ENCODE results near the gene FUOM.
A peak's percentile ranks its signal among the peaks of the same experiment; 100 is the strongest.
"Not testable (repeated sequence)": the region's sequence is repeated elsewhere in the genome, so short reads cannot be mapped to it uniquely, and the experiment has no call there.

The FUOM gene

DNA sequence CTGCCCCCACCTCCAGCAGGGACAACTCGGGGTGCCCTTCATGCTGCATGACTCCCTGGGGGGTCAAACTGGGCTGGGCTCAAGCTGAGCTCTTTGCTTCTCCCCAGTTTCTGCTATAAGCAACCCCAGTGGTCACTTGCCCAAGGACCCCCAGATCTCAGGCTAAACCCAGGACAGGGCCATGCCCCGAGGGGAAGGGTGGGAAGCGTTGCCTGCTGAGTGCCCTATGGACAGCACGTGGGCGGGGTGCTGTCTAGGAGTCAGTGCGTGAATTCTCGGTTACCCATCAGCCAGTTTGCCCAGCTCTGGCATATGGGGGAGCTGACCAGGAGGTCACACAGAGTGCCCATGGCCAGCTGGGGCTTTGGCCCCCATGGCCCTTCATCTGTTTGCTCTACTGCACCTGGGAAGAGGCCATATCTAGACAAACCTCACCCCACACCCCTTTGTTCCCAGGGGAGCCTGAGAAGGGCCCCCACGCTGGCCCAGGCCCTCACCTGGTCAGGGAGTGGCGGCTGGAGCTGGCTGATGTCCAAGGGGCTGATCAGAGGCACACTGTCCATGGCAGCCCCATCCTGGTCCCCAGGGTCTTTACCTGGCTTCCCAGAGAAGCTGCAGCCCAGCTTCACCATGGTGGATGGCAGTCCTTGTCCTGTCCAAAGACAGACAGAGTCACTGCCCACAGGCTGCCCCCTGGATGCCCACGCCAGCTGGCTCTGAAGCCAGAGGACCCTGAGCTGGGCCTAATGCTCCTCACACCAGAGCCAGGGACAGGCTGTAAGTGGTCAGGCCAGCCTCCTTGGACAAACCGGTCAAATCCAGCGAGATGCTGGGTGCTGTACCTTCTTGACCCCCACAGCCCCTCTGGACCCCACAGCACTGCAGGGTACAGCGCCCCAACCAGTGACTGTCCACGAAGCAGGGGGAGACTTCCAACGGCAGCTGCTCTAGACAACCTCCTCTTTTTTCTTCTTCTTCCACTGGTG lies 29.2 kb downstream of the FUOM start:
- DNase-seq (ENCODE audit: low spot score): no peak

DNA sequence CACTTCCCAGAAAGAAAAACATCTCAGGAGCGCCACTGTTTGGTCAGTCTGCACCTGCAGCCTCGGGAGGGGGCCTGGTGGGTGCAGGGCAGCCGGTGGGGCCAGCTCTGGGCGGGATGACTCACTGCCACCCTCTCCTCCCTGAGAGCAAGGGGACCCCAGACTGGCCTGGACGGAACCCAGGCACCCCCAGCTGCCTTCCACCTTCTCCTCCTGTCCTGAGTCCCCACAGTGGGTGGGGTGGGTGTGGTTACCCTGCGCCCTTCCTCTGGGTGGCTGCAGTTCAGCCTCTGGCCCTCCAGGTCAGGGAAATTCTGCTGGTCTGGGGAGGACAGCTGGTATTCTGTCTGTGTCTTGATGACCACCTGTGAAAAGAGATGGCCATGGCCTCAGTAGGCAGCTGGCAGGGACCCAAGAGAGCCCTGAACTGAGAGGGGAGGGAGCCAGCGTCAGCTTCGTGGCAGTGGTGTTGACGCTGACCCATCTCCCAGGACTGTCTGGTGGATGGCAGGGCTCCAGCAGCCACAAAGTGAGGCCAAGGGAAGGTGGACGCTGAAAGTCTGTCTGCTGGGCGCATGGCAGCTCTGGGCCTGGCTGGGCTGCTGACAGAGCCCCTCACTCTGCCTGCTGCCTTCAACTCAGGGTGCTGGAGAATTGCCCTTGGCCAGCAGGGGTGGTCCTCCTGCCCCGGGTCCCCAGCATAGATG lies 30.0 kb downstream of the FUOM start:
- DNase-seq (ENCODE audit: low spot score): no peak

DNA sequence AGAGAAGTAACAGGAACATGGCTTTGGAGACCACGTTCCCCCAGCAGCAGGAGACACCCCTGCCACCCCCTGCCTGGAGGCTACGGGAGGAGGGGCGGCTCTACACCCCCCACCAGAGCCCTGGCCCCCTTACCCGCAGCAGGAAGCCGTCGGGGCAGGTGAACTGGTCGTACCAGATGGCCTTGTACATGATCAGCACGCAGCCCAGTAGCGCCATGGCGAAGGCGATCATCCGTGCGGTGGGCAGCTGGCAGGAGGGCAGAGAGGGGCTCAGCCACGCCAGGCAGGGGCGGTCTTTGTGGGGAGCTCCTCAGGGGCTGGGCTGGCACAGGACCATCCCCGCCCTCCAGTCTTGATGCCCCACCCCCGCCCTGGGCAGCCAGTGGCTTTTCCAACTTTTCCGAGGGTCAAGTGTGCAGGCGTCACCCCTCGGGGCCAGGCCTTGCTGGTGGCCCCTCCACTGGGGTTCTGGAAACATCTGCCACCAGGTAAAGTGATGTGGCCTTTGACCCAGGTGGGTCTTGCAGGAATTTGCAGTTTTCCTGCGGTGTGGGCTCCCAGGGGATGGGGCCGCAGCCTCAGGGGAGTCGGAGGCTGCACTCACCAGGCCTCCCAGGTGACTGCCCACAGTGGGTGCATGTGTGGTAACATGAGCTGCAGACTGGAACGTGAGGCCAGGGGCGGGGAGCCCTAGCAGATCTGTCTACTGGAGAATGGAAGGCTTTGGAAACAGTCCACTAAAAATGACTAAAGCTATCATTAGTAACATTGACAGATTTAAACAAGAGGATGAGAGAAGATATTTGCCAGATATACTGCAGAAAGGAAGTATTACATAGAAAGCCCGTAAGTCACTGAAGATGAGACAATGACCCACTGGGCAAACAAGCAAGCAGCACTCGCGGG lies 30.8 kb downstream of the FUOM start:
- no peak for DNase-seq (ENCODE audit: low spot score)

DNA sequence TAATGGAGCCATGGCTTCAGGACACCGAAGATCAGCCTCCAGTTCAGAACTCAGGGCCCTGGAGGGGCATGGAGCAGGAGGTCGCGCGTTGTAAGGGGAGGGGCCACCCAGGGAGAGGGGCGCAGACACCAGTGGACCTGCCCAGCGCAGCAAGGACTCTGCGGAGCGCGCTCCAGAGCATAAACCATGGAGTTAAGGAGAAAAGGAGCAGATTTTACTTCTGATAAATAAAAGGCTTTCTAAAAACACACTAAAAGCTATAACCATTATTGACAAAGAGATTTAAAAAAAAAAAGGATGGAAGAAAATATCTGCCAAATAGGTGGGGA lies 31.6 kb downstream of the FUOM start:
- DNase-seq (ENCODE audit: low spot score): no peak

DNA sequence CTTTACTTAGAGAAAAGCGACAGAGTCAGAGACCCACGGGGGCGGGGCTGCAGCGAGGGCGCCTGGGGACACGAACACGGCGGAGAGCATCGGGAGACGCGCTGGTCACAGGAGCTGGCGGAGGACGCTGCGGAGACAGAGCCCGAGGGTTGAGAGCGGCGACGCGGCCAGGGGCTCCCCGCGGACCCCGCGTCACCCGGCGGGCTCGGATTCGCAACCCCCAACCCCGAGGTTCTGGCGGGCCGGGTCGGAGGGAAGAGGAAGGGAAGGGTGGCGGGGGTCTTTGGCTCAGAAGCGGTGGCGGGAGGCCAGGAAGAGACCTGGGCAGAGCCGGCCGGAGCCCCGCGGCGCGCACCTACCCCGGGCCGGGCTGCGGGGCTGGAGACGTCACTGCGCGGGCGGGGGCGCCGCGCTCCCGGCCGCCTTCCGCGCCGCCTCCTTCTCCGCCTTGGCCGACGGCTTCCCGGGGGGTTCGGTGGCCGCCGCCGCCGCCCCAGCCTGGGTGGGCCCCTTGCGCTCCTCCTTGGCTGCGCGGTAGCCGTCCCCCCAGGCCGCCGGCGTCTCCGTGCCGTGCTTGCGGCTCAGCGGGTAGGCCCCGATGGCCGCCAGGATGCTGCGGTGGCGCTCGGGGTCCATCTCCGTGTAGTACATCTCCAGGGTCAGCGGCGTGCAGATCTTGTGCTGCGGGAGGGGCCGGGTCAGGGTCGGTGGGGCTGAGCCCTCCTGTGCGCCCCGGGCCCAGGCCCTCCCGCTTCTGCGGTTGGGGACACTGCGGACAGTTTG lies 32.2 kb downstream of the FUOM start:
- DNase-seq (ENCODE audit: low spot score): peak; percentile 43

DNA sequence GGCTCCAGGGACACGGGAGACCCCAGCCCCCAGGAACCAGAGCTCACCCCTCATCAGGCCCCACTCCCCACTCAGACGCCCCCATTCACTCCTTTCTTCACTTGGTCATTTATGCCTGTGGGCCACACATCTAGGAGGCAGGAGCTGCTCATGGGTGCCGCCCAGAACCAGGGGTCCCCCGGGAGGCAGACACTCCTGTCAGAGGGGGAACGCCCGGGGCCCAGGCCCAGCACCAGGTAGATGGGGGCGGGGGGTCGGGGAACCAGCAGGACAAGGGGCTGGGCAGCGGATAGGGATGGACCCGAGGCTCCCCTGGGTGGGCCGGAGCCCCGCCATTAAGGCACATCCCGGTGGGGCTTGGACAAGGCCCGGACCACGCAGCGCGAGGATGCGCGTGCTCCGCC lies 33.0 kb downstream of the FUOM start:
- no peak for DNase-seq (ENCODE audit: low spot score)

DNA sequence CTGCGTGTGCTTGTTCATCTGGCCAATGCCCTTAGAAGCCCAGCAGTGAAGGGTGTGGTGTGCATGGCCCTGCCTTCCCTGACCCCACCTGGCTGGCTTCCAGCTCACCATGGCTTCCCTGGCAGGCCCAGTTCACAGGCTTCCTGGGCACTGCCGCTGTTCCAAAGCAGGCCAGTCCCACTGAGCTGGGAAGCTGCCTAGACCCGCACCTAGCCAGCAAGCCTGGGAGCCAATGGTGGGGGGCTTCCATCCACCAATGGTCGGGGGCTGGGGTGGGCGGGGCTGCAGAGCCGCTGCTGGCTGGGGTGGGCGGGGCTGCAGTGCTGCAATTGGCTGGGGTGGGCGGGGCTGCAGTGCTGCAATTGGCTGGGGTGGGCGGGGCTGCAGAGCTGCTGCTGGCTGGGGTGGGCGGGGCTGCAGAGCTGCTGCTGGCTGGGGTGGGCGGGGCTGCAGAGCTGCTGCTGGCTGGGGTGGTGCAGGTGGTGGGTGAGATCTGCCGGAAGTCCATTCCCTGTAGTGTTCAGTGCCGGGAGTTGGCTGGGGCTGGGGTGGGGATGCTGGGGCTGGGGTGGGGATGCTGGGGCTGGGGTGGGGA lies 33.5 kb downstream of the FUOM start:
- DNase-seq (ENCODE audit: low spot score): peak; percentile 79

DNA sequence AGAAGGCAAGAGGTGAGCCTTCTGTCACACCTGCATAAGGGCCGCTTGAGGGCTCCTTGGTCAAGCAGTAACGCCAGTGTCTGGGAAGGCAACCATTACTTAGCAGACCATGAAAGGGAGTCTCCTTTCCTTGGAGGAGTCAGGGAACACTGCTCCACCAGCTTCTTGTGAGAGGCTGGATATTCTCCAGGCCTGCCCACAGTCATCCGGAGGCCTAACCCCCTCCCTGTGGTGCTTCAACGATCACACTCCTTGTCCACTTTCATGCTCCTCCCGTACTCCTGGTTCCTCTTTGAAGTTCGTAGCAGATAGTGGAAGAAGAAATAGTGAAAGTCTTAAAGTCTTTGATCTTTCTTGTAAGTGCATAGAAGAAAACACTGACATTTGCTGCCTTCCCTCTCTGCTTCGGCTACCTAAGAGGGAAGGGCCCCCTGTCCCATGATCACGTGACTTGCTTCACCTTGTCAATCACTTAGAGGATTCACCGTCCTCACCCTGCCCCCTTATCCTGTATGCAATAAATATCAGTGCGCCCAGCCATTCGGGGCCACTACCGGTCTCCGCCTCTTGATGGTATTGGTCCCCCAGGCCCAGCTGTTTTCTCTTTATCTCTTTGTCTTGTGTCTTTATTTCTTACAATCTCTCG lies 35.6 kb downstream of the FUOM start:
- DNase-seq (ENCODE audit: low spot score): not testable (repeated sequence)

DNA sequence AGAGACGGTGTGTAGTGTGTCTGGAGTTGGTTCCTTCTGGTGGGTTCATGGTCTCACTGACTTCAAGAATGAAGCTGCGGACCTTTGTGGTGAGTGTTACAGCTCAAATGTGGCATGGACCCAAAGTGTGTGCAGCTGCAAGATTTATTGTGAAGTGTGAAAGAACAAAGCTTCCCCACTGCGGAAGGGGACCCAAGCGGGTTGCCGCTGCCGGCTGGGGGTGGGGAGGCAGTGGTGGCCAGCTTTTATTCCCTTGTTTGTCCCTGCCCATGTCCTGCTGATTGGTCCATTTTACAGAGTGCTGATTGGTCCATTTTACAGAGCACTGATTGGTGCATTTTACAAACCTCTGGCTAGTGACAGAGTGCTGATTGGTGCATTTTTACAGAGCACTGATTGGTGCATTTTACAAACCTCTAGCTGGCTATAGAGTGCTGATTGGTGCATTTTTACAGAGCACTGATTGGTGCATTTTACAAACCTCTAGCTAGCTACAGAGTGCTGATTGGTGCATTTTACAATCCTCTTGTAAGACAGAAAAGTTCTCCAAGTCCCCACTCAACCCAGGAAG lies 36.9 kb downstream of the FUOM start:
- DNase-seq (ENCODE audit: low spot score): not testable (repeated sequence)

DNA sequence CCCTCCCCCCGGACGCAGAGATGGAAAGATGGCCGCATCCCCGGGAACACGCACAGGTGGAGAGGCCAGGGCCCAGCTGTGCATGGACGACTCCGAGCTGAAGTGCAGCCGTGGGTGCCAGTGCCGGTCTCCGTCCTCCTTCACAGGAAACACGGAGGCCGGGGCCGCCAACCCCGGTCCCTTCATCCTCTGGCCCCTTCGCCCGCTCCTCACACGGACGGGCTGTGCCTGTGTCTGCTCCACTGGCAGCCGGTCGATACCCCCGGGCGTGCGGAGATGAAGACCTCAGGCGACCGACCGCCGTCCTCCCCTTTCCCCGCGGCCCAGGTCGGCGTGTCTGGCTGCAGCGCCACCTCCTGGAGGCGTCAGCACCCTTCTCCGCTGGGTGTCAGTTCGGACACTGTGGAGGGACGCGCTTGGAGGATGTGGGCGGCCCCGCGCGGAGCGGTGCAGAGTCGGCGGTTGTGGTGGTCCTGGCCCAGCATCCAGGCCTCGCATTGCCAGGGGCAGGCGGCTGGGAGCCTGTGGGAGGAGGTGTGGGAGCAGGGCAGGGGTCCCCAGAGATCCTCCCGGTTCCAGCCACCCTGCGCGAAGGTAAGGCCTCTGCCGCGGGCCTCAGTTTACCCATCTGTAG lies 39.2 kb downstream of the FUOM start:
- peak; percentile 83 for DNase-seq (ENCODE audit: low spot score)

DNA sequence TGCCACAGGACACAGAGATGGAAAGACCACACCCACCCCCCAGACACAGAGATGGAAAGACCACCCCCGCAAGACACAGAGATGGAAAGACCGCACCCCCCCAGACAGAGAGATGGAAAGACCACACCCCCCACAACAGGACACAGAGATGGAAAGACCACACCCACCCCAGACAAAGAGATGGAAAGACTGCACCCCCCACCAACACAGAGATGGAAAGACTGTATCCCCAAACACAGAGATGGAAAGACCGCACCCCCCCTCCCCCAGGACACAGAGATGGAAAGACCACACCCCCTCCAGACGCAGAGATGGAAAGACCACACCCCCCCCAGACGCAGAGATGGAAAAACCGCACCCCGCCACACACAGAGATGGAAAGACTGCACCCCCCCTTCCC lies 41.1 kb downstream of the FUOM start:
- no peak for DNase-seq (ENCODE audit: low spot score)

DNA sequence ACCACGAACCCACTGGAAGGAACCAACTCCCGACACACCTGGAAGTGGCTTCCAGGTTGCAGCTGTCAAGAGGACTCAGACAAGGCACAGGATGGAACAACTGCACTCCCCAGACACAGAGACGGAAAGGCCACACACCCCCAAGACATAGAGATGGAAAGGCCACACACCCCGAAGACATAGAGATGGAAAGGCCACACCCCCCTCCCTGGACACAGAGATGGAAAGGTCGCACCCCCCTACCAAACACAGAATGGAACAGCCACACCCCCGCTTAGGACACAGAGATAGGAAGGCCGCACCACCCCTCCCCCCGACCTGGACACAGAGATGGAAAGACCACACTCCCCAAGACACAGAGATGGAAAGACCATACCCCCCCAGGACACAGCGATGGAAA lies 41.6 kb downstream of the FUOM start:
- DNase-seq (ENCODE audit: low spot score): no peak

DNA sequence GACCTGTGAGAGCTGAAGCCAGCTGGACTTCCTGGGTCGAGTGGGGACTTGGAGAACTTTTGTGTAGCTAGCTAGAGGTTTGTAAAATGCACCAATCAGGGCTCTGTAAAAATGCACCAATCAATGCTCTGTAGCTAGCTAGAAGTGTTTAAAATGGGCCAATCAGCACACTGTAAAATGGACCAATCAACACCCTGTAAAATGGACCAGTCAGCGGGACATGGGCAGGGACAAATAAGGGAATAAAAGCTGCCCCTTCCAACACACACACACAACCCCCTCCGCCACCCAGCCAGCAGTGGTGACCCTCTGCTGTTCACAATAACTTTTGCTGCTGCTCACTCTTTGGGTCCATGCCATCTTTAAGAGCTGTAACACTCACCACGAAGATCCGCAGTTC lies 42.0 kb downstream of the FUOM start:
- no peak for DNase-seq (ENCODE audit: low spot score)

DNA sequence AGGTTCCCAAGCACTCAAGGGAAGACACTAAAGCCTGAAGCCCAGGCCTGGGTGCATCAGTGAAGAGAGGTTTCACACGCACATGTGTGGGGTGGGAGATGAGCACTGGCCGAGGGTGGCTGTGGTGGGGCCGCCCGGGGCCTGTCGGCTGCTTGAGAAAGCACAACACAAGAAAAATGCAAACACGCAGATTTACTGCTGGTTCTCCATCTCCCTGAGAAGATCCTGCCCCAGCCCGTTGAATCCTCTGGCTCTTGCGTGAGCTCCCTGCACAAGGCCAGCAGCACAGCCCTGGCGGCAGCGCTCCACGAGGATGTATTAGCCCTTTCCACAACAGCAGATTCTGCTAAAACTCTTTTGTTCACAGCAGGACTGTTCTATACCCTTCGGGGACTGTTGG lies 42.9 kb downstream of the FUOM start:
- DNase-seq (ENCODE audit: low spot score): no peak

DNA sequence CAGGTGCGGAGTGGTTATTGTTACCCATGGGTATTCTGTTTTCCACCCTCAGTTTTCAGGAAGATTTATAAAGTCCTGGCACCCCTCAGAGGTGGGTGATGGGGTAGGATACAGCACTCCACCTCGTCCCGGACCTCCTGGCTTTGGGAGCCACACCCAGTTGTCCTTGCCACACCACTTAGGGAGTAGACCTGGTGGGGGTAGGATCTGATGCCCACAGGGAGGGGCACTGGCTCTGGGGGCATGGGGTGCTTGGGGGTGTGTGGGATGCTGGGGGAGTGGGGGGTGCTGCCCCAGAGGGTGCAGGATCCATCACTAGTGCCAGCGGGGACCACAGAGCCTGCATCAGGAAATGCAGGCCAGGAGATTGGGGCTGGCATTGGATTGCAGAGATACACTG lies 44.6 kb downstream of the FUOM start:
- DNase-seq (ENCODE audit: low spot score): no peak

DNA sequence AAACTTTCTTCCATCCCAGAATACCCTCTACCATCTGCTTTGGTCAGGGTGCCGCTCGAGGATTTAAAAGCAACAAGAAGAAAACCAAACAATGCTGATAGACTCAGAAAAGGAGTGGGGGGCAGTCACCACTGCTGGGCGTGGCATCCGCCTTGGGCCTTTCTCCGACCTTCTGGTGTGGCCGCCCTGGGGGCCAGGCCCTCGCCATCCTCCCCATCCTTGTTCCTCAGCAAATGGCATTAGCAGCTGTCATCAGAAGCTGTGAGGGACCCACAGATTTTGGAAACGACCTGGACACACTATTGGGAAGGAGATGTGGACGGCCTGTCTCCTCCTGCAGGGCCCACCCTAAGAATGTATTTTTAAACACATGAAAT lies 45.1 kb downstream of the FUOM start:
- DNase-seq (ENCODE audit: low spot score): no peak

DNA sequence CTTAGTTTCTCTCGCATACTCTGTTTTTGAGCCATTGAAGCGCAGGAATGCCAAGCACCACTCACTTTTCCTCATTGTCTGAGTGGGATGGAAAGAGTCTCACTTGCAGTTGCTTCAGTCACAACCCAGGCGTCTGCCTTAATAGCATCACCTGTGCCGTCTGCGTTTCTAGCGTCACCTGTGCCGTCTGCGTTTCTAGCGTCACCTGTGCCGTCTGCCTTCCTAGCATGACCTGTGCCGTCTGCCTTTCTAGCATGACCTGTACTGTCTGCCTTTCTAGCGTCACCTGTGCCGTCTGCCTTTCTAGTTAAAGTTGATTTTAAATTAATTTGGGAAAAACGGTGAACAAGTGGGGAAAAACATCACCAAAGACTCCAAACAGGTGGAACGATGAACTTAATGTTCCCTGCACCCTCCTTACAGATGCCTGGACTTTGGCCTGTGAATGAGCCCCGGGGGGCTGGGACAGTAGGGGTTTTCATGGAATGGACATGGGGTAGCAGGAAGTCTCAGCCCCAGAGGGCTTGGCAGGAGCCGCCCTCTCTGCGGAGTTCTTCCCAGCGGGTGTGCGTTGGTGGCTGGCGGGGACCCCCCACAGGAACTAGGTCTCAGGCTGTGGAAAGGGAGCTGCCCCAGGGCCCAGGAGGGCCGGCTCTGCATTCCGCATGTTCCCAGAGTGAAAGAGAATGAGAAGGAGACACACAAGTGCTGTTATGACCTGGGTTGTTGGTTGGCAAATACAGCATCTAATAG lies 45.6 kb downstream of the FUOM start:
- DNase-seq (ENCODE audit: low spot score): no peak

DNA sequence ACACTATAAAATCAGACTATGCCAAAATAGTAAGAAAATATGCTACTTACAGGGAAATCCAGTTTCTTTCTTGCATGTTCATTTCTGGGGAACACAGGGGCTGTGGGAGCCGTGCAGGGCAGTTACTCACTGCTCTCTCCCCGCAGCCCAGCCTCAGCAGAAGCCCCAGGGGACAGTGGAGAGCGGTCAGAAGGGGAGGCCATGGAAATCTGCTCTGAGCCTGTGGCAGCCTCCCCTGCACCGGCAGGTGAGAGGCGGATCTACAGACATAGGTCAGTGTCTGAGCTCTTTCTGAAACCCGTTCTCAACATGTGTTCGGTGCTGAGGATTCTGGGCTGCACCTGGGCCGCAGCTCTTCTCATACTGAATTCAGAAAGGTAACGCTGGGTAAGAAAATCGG lies 46.2 kb downstream of the FUOM start:
- DNase-seq (ENCODE audit: low spot score): no peak

DNA sequence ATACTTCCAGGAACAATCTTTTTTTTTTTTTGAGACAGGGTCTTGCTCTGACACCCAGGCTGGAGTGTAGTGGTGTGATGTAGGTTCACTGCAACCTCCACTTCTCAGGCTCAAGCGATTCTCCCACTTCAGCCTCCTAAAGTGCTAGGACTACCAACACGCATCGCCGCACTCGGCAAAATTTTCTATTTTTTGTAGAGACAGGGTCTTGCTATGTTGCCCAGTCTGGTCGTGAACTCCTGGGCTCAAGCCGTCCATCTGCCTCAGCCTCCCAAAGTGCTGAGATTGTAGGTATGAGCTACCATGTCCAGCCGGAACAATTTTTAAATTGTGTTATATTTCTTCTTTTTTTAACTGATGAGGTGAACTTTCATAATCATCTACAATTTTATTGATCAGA lies 47.0 kb downstream of the FUOM start:
- DNase-seq (ENCODE audit: low spot score): no peak

Data from iPS-NIHi11 (cell line).